Common myeloid progenitor, CD34-positive (primary cell): Measurements from ENCODE around the gene STK24.
"Not testable (repeated sequence)": the region's sequence is repeated elsewhere in the genome, so short reads cannot be mapped to it uniquely, and the experiment has no call there.

Experiments
- CTCF ChIA-PET: fragments of 350-600 bp; sonication (Branson Sonifier 250); formaldehyde crosslinking; loops from one replicate; lab custom pipeline; 2021; ENCODE audit warnings: antibody characterized with exemption; lab: Charles Lee
- POLR2A ChIA-PET: fragments of 350-600 bp; sonication (Branson Sonifier 250); formaldehyde crosslinking; loops from one replicate; lab custom pipeline; 2021; ENCODE audit warnings: antibody characterized with exemption; lab: Charles Lee
- DNase-seq, 3 donors: peaks; one replicate each; pipeline versions ENCODE4 v3.0.0 to v3.0.0-alpha.2; 2013
- H3K27ac ChIP-seq, 2 experiments: 1 replicate in 1 of 2; 2 replicates in 1 of 2; pipeline ENCODE4 v1.7.0; 2013; ENCODE audit warnings: inconsistent platforms in 2 of 2, low read length in 2 of 2, mild to moderate bottlenecking in 2 of 2, low read depth in 1 of 2, moderate library complexity in 1 of 2; ENCODE audit not compliant: severe bottlenecking in 2 of 2, insufficient read depth in 1 of 2, poor library complexity in 1 of 2
- H3K27me3 ChIP-seq, 5 experiments: replicated peaks in 2 of 5; 1 replicate in 3 of 5; 2 replicates in 2 of 5; pipeline versions ENCODE4 v1.6.1 to v1.7.0; 2013; ENCODE audit warnings: low read length in 4 of 5, mild to moderate bottlenecking in 2 of 5, moderate library complexity in 2 of 5, inconsistent platforms in 1 of 5; ENCODE audit not compliant: insufficient read depth in 5 of 5, control insufficient read depth in 4 of 5
- H3K36me3 ChIP-seq, 4 experiments: 1 replicate in 2 of 4; 2 replicates in 2 of 4; pipeline versions ENCODE4 v1.6.1 to v1.7.0; 2013; ENCODE audit warnings: low read length in 3 of 4, control low read depth in 1 of 4, mild to moderate bottlenecking in 1 of 4; ENCODE audit not compliant: control insufficient read depth in 4 of 4, insufficient read depth in 4 of 4
- H3K4me1 ChIP-seq, 4 experiments: 1 replicate in 3 of 4; 2 replicates in 1 of 4; pipeline versions ENCODE4 v1.6.1 to v1.7.1; 2013; ENCODE audit warnings: low read length in 3 of 4, mild to moderate bottlenecking in 3 of 4, control low read depth in 1 of 4, inconsistent platforms in 1 of 4, moderate library complexity in 1 of 4; ENCODE audit not compliant: control insufficient read depth in 4 of 4, insufficient read depth in 4 of 4; ENCODE audit errors: control extremely low read depth in 1 of 4
- H3K4me3 ChIP-seq, 7 experiments: 1 replicate in 4 of 7; 2 replicates in 3 of 7; pipeline versions ENCODE4 v1.5.1 to v1.7.0; 2013; ENCODE audit warnings: mild to moderate bottlenecking in 7 of 7, low read length in 6 of 7, moderate library complexity in 6 of 7, inconsistent platforms in 2 of 7, low read depth in 2 of 7, control low read depth in 1 of 7; ENCODE audit not compliant: insufficient read depth in 4 of 7, control insufficient read depth in 1 of 7; ENCODE audit errors: extremely low read depth in 1 of 7
- H3K9me3 ChIP-seq, 5 experiments: 1 replicate in 4 of 5; 2 replicates in 1 of 5; pipeline versions ENCODE4 v1.6.1 to v1.7.1; 2013; ENCODE audit warnings: low read length in 4 of 5, mild to moderate bottlenecking in 2 of 5, inconsistent platforms in 1 of 5, low read depth in 1 of 5, moderate library complexity in 1 of 5; ENCODE audit not compliant: control insufficient read depth in 4 of 5, insufficient read depth in 2 of 5; ENCODE audit errors: control extremely low read depth in 1 of 5
- WGBS: methylation state at CpG from one replicate; pipeline ENCODE4 v1.1.5; 2013; ENCODE audit not compliant: insufficient coverage; 5-methylcytosine and 5-hydroxymethylcytosine counted together

The STK24 gene

GRCh38 chr13:98419786-98420553 lies 156.9 kb downstream of the STK24 start:
- CTCF ChIA-PET, result no interaction called here
- H3K4me1 ChIP-seq, result no peaks in the 10 kb centered on the region
- no peak for DNase-seq
- peaks cover 0 to 5% (median 2%) of the 10 kb centered on the region in 5 experiments for H3K9me3 ChIP-seq
- no peaks in the 10 kb centered on the region for H3K36me3 ChIP-seq
- no peaks in the 10 kb centered on the region for H3K27me3 ChIP-seq
- H3K4me3 ChIP-seq, result no peak overlapping the region
- no peak overlapping the region for H3K27ac ChIP-seq
- 96% methylated on average over 13 of the region's 14 CpGs for WGBS
- POLR2A ChIA-PET, result interaction anchor here (0.5 kb wide), 1 partner anchor 1462 kb away, joined by 3 read pairs; no protein-coding TSS in a partner anchor

DNA sequence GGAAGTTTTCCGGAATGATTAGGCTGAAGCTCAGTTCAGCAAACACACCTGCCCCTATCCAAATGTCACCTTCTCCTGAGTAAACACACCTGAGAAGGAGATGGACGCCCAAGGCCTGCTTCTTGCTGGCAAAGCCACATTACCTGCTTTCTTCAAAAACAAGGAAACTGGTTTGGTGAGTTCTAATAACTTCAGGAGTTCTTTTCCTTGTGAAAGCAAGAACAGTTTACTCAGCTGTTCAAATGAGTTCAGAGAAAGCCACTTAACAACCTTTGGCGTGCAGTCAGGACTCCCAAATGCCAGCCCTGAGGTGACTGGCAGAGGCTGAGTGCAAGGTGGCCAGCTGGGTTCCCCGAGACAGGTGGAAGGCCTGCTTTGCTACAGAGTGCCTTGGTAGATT lies 160.5 kb downstream of the STK24 start:
- Histone ChIP-seq H3K4me1 (peaks cover 5 to 9% (median 7%) of the 10 kb centered on the region in 4 experiments), H3K27me3 (no peaks in the 10 kb centered on the region), H3K36me3 (no peaks in the 10 kb centered on the region), H3K4me3 (no peak overlapping the region), H3K27ac (no peak overlapping the region), H3K9me3 (peaks cover 0 to 5% (median 2%) of the 10 kb centered on the region in 5 experiments)
- DNase-seq, result no peak
- POLR2A ChIA-PET, result no interaction called here
- WGBS, result 98% methylated on average over 4 of the region's 4 CpGs
- CTCF ChIA-PET, result no interaction called here

- Histone ChIP-seq H3K4me3 (no peak overlapping the region), H3K4me1 (peaks cover 5 to 12% (median 7%) of the 10 kb centered on the region in 4 experiments), H3K9me3 (peaks cover 0 to 5% (median 2%) of the 10 kb centered on the region in 5 experiments), H3K27ac (no peak overlapping the region), H3K27me3 (no peaks in the 10 kb centered on the region), H3K36me3 (no peaks in the 10 kb centered on the region)
- ChIA-PET POLR2A (no interaction called here), CTCF (interaction anchor here (1.2 kb wide), 1 partner anchor 238 kb away, joined by 5 read pairs; no protein-coding TSS in a partner anchor)
- DNase-seq, result no peak
- 98% methylated on average over 13 of the region's 18 CpGs for WGBS
Measured at GRCh38 chr13:98415326-98416070, 161.4 kb downstream of the STK24 start.

- 97% methylated on average over 3 of the region's 7 CpGs for WGBS
- POLR2A ChIA-PET, result no interaction called here
- CTCF ChIA-PET, result no interaction called here
- H3K4me1 ChIP-seq, result peaks cover 5 to 12% (median 7%) of the 10 kb centered on the region in 4 experiments
- H3K36me3 ChIP-seq, result no peaks in the 10 kb centered on the region
- DNase-seq, result no peak
- H3K27me3 ChIP-seq, result no peaks in the 10 kb centered on the region
- H3K4me3 ChIP-seq, result no peak overlapping the region
- H3K9me3 ChIP-seq, result peaks cover 0 to 5% (median 2%) of the 10 kb centered on the region in 5 experiments
- H3K27ac ChIP-seq, result no peak overlapping the region
Measured at GRCh38 chr13:98413796-98414195, 163.1 kb downstream of the STK24 start.

GRCh38 chr13:98413278-98413677 lies 163.6 kb downstream of the STK24 start:
- CTCF ChIA-PET, POLR2A ChIA-PET: not testable (repeated sequence)

GRCh38 chr13:98411617-98412265 lies 165.2 kb downstream of the STK24 start:
- no peaks in the 10 kb centered on the region for H3K27me3 ChIP-seq
- CTCF ChIA-PET, result no interaction called here
- POLR2A ChIA-PET, result no interaction called here
- H3K27ac ChIP-seq, result no peak overlapping the region
- H3K4me3 ChIP-seq, result peak overlapping the region in 5 of 7 experiments; percentile 38 to 84 (median 75)
- H3K36me3 ChIP-seq, result no peaks in the 10 kb centered on the region
- 2% methylated on average over 15 of the region's 16 CpGs for WGBS
- H3K9me3 ChIP-seq, result peaks cover 0 to 3% (median 0%) of the 10 kb centered on the region in 5 experiments
- peak; percentile 14 to 52 (median 44) for DNase-seq
- H3K4me1 ChIP-seq, result peaks cover 5 to 12% (median 7%) of the 10 kb centered on the region in 4 experiments

More at GRCh38 chr13:98413278-98413677, 163.6 kb downstream of the STK24 start:
- 100% methylated on average over 1 of the region's 3 CpGs for WGBS
- H3K27me3 ChIP-seq, H3K9me3 ChIP-seq, DNase-seq, H3K4me3 ChIP-seq, H3K36me3 ChIP-seq, H3K27ac ChIP-seq: not testable (repeated sequence)
- peaks cover 5 to 12% (median 7%) of the 10 kb centered on the region in 4 experiments for H3K4me1 ChIP-seq
